IPS-18c (cell line): ENCODE results near the gene AGAP1.

Experiments
- H3K4me3 ChIP-seq: 2 replicates; pipeline ENCODE4 v1.7.0; 2013; ENCODE audit warnings: low read depth, mild to moderate bottlenecking, low read length, moderate library complexity; ENCODE audit not compliant: insufficient read depth
- H3K9me3 ChIP-seq: one replicate; pipeline ENCODE4 v1.6.1; 2013; ENCODE audit warnings: mild to moderate bottlenecking, low read length, moderate library complexity; ENCODE audit not compliant: control insufficient read depth, insufficient read depth

AGAP1 gene

DNA sequence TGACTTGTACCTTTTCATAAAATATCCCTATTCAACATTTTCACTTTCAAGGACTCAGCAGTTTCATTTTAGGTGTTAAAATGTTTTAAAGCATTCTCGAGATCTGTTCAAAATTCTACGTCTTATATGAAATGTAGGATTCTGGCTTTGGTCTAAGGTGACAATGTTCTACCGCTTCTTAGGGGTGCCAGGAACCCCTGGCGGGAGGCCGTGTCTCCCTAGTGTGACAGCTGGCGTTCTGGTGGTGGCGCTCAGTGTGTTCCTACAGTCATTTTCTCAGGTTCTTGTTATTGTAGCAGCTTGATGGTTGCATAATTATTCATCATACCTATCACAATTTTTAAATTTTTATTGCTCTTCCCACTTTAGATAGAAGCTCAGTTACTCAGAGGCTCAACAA lies 204.6 kb downstream of the AGAP1 start:
- Histone ChIP-seq H3K9me3 (peaks cover 3% of the 10 kb centered on the region), H3K4me3 (no peak overlapping the region)

DNA sequence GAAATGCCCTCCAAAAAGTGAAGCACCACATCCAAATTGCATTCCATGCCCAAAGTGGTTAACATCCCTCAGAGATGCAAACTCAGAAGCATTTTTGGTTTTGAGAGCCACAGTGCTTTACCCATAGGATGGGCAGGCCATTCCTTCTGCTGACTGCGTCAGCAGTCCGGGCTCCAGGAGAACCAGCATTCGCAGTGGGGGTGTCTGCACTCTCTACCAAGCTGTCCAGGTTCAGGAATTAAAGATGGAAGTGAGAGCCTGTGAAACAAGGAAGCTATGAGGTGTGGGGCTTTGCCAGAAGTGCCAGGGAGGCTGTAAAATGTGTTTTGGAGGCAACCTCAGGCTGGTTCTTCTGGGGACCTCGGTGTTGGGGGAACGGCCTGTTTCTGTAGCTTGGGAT lies 205.7 kb downstream of the AGAP1 start:
- Histone ChIP-seq H3K9me3 (peaks cover 3% of the 10 kb centered on the region), H3K4me3 (no peak overlapping the region)

- peaks cover 3% of the 10 kb centered on the region for H3K9me3 ChIP-seq
- no peak overlapping the region for H3K4me3 ChIP-seq
These were observed 207.6 kb downstream of the AGAP1 start for GRCh38 chr2:235701206-235701981.

DNA sequence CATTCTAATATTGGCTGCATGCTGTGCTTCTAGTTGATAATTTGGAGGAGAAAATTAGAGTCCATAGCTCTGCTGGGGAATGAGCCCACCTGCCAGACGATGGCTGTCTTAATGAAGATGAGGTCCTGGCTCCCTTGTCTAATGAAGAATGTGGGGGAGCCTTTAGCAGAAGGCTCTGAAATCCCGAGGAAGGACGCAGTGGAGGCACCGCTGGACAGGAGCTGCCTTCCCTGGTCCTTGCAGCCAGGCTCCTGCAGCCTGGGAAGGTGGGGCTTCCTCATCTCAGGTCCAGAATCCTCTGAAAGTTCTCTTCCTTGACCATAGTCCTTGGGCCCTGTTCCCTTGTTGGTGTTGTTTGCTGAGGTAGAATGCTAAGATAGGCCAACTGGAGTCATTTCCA lies 208.3 kb downstream of the AGAP1 start:
- Histone ChIP-seq H3K4me3 (no peak overlapping the region), H3K9me3 (peaks cover 3% of the 10 kb centered on the region)

DNA sequence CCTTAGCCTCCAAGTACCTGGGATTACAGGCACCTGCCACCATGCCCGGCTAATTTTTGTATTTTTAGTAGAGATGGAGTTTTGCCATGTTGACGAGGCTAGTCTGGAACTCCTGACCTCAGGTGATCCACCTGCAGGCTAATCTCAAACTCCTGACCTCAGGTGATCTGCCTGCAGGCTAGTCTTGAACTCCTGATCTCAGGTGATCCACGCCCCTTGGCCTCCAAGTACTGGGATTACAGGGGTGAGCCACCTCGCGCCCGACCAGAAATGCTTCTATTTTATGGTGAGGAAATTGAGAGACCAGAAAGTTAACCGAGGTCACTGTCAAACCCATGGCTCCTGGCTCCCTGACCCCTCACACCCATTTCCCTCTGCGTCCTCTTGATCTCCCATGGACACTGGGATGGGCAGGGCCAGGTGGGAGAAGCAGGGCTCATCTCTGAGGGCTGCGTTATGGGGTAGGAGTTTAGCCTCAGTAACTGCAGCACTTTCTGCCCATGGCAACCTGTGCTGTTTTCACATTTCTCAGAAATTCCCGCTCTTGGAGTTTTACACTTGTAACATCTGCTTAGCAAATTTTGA lies 210.0 kb downstream of the AGAP1 start:
- H3K4me3 ChIP-seq, result no peak overlapping the region
- peaks cover 3% of the 10 kb centered on the region for H3K9me3 ChIP-seq

- Histone ChIP-seq H3K4me3 (no peak overlapping the region), H3K9me3 (peaks cover 3% of the 10 kb centered on the region)
These were observed 211.5 kb downstream of the AGAP1 start for GRCh38 chr2:235705296-235705695.

- Histone ChIP-seq H3K4me3 (no peak overlapping the region), H3K9me3 (peaks cover 3% of the 10 kb centered on the region)
These were observed 212.7 kb downstream of the AGAP1 start for GRCh38 chr2:235706506-235706905.

DNA sequence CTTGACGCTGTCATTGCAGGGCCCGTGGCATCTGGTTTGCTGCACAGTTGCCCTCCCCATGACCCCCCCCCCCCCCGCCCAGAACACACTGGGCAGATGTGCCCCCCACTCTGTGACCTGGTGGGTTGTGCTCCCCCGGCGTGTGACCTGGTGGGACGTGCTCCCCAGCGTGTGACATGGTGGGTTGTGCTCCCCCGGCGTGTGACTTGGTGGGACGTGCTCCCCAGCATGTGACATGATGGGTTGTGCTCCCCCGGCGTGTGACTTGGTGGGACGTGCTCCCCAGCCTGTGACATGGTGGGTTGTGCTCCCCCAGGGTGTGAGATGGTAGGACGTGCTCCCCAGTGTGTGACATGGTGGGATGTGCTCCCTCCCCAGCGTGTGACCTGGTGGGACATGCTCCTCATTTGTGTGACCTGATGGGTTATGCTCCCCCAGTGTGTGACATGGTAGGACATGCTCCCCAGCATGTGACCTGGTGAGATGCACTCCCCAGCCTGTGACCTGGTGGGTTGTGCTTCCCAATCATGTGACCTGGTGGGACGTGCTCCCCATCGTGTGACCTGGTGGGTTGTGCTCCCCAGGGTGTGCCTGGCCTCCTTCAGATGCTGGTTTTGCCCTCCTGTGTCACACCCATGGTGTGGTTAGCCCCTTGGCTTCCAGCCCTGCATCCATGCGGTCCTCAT lies 213.7 kb downstream of the AGAP1 start:
- Histone ChIP-seq H3K9me3 (peaks cover 3% of the 10 kb centered on the region), H3K4me3 (no peak overlapping the region)

- H3K9me3 ChIP-seq, result no peaks in the 10 kb centered on the region
- H3K4me3 ChIP-seq, result no peak overlapping the region
These were observed 215.4 kb downstream of the AGAP1 start for GRCh38 chr2:235709124-235709813.

DNA sequence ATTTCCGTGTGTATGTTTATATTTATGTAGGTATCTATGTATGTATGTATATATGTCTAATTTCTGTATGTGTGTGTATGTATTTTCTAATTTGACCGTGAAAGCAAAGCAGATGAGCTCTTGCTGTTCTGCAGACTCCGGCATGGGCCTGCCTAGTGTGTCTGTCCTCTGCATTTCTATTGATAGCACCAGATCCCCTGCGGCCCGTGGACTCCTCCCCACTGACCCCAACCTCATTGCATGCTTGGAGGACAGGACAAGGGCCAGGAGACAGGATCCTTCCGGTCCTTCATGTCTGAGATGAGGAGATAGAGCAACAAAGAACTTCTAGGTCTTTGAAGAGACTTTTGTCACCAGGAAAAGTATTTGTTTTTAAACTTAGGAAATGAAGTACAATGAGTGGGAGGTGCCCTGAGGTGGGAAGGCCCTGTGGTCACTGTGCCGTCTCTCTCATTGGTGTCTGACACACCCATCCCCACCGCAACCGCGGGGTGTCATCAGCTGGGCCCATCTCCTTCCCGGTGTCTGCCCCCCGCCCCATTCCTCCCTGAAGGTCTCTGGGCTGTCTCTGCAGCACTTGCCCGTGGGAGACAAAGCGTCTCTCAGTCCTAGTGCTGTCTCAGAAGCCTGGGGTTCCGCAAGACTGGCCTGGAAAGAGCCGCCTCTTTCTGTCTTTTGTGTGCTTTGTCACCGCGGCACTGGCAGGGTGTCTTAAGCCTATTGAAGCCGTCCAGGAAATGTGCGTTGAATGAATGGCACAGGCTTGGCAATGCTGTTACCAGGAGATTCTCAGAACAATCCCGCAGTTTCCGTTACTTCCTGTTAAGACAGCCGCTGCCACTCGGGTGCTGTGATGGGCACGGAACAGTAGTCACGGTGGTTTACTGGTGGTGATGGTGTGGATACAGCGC lies 216.4 kb downstream of the AGAP1 start:
- Histone ChIP-seq H3K4me3 (no peak overlapping the region), H3K9me3 (no peaks in the 10 kb centered on the region)

GRCh38 chr2:235710933-235711332 lies 217.1 kb downstream of the AGAP1 start:
- no peaks in the 10 kb centered on the region for H3K9me3 ChIP-seq
- H3K4me3 ChIP-seq, result no peak overlapping the region

GRCh38 chr2:235711527-235711926 lies 217.7 kb downstream of the AGAP1 start:
- Histone ChIP-seq H3K9me3 (no peaks in the 10 kb centered on the region), H3K4me3 (no peak overlapping the region)

DNA sequence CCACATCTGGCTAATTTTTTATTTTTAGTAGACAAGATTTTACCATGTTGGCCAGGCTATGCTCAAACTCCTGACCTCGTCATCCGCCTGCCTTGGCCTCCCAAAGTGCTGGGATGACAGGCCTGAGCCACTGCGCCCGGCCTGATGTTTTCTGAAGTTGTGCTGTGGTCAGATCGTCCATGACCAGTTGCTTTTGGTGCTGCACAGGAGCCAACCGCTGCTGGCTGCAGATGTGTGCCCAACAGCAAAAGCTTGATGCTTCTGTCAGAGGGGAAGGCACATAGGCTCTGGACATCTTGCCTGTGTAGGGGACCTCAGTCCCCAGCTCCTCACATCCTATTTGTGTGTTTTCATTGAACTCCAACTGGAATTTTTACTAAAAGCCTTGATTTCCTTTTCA lies 218.3 kb downstream of the AGAP1 start:
- Histone ChIP-seq H3K9me3 (no peaks in the 10 kb centered on the region), H3K4me3 (no peak overlapping the region)

- H3K4me3 ChIP-seq, result no peak overlapping the region
- H3K9me3 ChIP-seq, result no peaks in the 10 kb centered on the region
These were observed 219.3 kb downstream of the AGAP1 start for GRCh38 chr2:235713189-235713588.

GRCh38 chr2:235715601-235716000 lies 221.8 kb downstream of the AGAP1 start:
- H3K9me3 ChIP-seq, result no peaks in the 10 kb centered on the region
- H3K4me3 ChIP-seq, result no peak overlapping the region

- Histone ChIP-seq H3K9me3 (no peaks in the 10 kb centered on the region), H3K4me3 (no peak overlapping the region)
These were observed 223.1 kb downstream of the AGAP1 start for GRCh38 chr2:235716875-235717496.
